Type B pancreatic cell (in vitro differentiated cells): Measurements from ENCODE around the gene TMEFF1. TPM values are rescaled to one million over a fixed set of nuclear protein-coding genes. Genes with fewer than 3 reads are reported as not detected.

Source experiments
- DNase-seq: peaks from one replicate; pipeline ENCODE4 v3.0.0; 2021; ENCODE audit warnings: mixed read lengths; ENCODE audit not compliant: unreplicated experiment; ENCODE audit errors: extremely low spot score
- H3K27ac Mint-ChIP-seq: 2 replicates; pipeline ENCODE4 v1.8.0; 2021; ENCODE audit warnings: mild to moderate bottlenecking, mixed read lengths
- H3K27me3 Mint-ChIP-seq: 2 replicates; pipeline ENCODE4 v1.8.0; 2021; ENCODE audit warnings: mixed read lengths
- H3K36me3 Mint-ChIP-seq: 2 replicates; pipeline ENCODE4 v1.8.0; 2021; ENCODE audit warnings: mixed read lengths
- H3K4me1 Mint-ChIP-seq: one replicate; pipeline ENCODE4 v1.8.0; 2021; ENCODE audit warnings: mixed read lengths; ENCODE audit not compliant: unreplicated experiment
- H3K4me3 Mint-ChIP-seq: 2 replicates; pipeline ENCODE4 v1.8.0; 2021; ENCODE audit warnings: mild to moderate bottlenecking, mixed read lengths
- H3K9me3 Mint-ChIP-seq: 2 replicates; pipeline ENCODE4 v1.8.0; 2021; ENCODE audit warnings: mixed read lengths
- total RNA-seq: library from RNA; stranded (reverse); gene quantifications from 2 replicates; pipeline ENCODE4 v1.2.1, GENCODE V29; 2021; ENCODE audit warnings: low replicate concordance
- TF ChIP-seq, protein P1 (sequence below): fragments of 200-600 bp; sonication (generic); conservative IDR thresholded peaks from 2 replicates; pipeline ENCODE4 v1.5.0; 2021; ENCODE audit warnings: antibody characterized with exemption, mild to moderate bottlenecking

TMEFF1 gene
- total RNA-seq, 1 donor from 2014 or later, result 30.5 TPM

DNA sequence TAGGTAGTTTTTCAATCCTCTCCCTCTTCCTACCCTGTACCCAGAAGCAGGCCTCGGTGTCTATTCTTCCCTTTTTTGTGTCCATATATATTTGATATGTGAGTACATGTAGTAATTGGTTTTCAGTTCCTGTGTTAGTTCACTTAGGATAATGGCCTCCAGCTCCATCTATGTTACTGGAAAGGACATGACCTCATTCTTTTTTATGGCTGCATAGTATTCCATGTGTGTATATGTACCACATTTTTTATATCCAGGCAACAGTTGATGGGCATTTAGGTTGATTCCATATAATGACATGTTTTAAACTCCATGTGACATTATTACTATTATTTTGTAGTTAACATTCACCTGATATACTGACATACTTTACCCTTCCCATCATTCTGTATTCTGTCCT, 154.0 kb downstream of the TMEFF1 start:
- H3K4me1 Mint-ChIP-seq, result no peaks in the 10 kb centered on the region
- TF ChIP-seq, protein P1, sequence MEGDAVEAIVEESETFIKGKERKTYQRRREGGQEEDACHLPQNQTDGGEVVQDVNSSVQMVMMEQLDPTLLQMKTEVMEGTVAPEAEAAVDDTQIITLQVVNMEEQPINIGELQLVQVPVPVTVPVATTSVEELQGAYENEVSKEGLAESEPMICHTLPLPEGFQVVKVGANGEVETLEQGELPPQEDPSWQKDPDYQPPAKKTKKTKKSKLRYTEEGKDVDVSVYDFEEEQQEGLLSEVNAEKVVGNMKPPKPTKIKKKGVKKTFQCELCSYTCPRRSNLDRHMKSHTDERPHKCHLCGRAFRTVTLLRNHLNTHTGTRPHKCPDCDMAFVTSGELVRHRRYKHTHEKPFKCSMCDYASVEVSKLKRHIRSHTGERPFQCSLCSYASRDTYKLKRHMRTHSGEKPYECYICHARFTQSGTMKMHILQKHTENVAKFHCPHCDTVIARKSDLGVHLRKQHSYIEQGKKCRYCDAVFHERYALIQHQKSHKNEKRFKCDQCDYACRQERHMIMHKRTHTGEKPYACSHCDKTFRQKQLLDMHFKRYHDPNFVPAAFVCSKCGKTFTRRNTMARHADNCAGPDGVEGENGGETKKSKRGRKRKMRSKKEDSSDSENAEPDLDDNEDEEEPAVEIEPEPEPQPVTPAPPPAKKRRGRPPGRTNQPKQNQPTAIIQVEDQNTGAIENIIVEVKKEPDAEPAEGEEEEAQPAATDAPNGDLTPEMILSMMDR, result no peak
- no peak overlapping the region for H3K4me3 Mint-ChIP-seq
- H3K27me3 Mint-ChIP-seq, result no peaks in the 10 kb centered on the region
- H3K36me3 Mint-ChIP-seq, result no peaks in the 10 kb centered on the region
- DNase-seq, result no peak
- H3K27ac Mint-ChIP-seq, result no peak overlapping the region
- H3K9me3 Mint-ChIP-seq, result no peaks in the 10 kb centered on the region

Other genes with a start within 250 kb of the TMEFF1 start
- gene TEX10, start 120.2 kb upstream of the TMEFF1 start, total RNA-seq, result 34.2 and 41.9 TPM in 2 replicates
- 26.4 and 35.5 TPM in 2 replicates for gene MSANTD3, start 46.0 kb upstream of the TMEFF1 start, total RNA-seq
- 1.7 and 6.1 TPM in 2 replicates for gene CAVIN4, start 104.9 kb downstream of the TMEFF1 start, total RNA-seq